Ascending aorta (tissue), 2 donors: ENCODE measurements around the gene VCPKMT. TPM values are rescaled to one million over a fixed set of nuclear protein-coding genes. Genes with fewer than 3 reads are reported as not detected.

Experiments
- DNase-seq, 2 donors: peaks; one replicate each; pipeline ENCODE4 v3.0.0-alpha.2; 2019; ENCODE audit warnings: low spot score in 2 of 2
- H3K27ac ChIP-seq, 2 donors: fragments of 200-600 bp; sonication (generic); one replicate each; pipeline ENCODE4 v1.5.1; 2016 to 2017; ENCODE audit warnings: mild to moderate bottlenecking in 1 of 2
- H3K27me3 ChIP-seq: fragments of 200-600 bp; sonication (generic); one replicate; pipeline ENCODE4 v1.5.1; 2017
- H3K36me3 ChIP-seq, 2 donors: fragments of 200-600 bp; sonication (generic); one replicate each; pipeline ENCODE4 v1.5.1; 2016
- H3K4me1 ChIP-seq, 2 donors: fragments of 200-600 bp; sonication (generic); one replicate each; pipeline ENCODE4 v1.5.1; 2016 to 2017; ENCODE audit warnings: mild to moderate bottlenecking in 1 of 2
- H3K4me3 ChIP-seq, 2 donors: fragments of 200-600 bp; sonication (generic); one replicate each; pipeline ENCODE4 v1.5.1; 2016 to 2017; ENCODE audit warnings: mild to moderate bottlenecking in 1 of 2
- H3K9me3 ChIP-seq, 2 donors: fragments of 200-600 bp; sonication (generic); one replicate each; pipeline ENCODE4 v1.5.1; 2016
- CTCF ChIP-seq, 3 experiments: fragments of 200-600 bp in 2 of 3; fragments of 450-650 bp in 1 of 3; sonication (generic) in 2 of 3; IDR thresholded peaks; one replicate each; pipeline ENCODE4 v1.5.1; 2016 to 2019; ENCODE audit warnings: antibody characterized with exemption in 3 of 3, mild to moderate bottlenecking in 1 of 3, moderate library complexity in 1 of 3
- intact Hi-C: fragments of 100-400 bp; cut with DNase I; formaldehyde crosslinking; loops from one replicate; pipeline ENCODE4 v1.15.1; 2023
- total RNA-seq: library from RNA; depleted of rRNA; stranded (reverse); fragments of >200 nt; gene quantifications from one replicate; pipeline ENCODE4 v1.1.0, GENCODE V29; 2016

The VCPKMT gene
- total RNA-seq, 1 donor from 2014 or later, result not detected

GRCh38 chr14:50061664-50062437, 54.5 kb downstream of the VCPKMT start:
- DNase-seq, result peak in 1 of 2 donors; percentile 77
- H3K27me3 ChIP-seq, result no peaks in the 10 kb centered on the region
- intact Hi-C loops, result loop anchor here (1.0 to 5.0 kb wide), 6 partner anchors 41 to 197 kb away; partner anchors contain the start of gene ARF6

GRCh38 chr14:50060871-50061663, 55.3 kb downstream of the VCPKMT start:
- peak; percentile 59 to 93 for DNase-seq
- intact Hi-C loops, result loop anchor here (1.0 to 5.0 kb wide), 6 partner anchors 16 to 196 kb away; partner anchors contain the start of gene ARF6
- Histone ChIP-seq H3K4me3 (peak overlapping the region in 1 of 2 donors; percentile 28), H3K9me3 (no peaks in the 10 kb centered on the region), H3K27me3 (no peaks in the 10 kb centered on the region), H3K36me3 (no peaks in the 10 kb centered on the region), H3K4me1 (peaks cover 14 to 29% of the 10 kb centered on the region in 2 donors), H3K27ac (peak overlapping the region; percentile 80 to 82)
- TF ChIP-seq CTCF (IDR thresholded peaks at IDR 0.05), result peak; percentile 28 to 51 (median 34)

More at GRCh38 chr14:50061664-50062437, 54.5 kb downstream of the VCPKMT start:
- no peaks in the 10 kb centered on the region for H3K9me3 ChIP-seq
- H3K4me1 ChIP-seq, result peaks cover 14 to 29% of the 10 kb centered on the region in 2 donors
- peak overlapping the region; percentile 80 to 82 for H3K27ac ChIP-seq
- H3K4me3 ChIP-seq, result no peak overlapping the region
- TF ChIP-seq CTCF (IDR thresholded peaks at IDR 0.05), result no peak
- H3K36me3 ChIP-seq, result no peaks in the 10 kb centered on the region

GRCh38 chr14:50059763-50060616, 56.4 kb downstream of the VCPKMT start:
- Histone ChIP-seq H3K4me1 (peaks cover 14 to 29% of the 10 kb centered on the region in 2 donors), H3K9me3 (no peaks in the 10 kb centered on the region), H3K27ac (peak overlapping the region; percentile 80 to 82), H3K36me3 (no peaks in the 10 kb centered on the region), H3K4me3 (peak overlapping the region in 1 of 2 donors; percentile 28), H3K27me3 (no peaks in the 10 kb centered on the region)
- TF ChIP-seq CTCF (IDR thresholded peaks at IDR 0.05), result no peak
- no peak for DNase-seq
- intact Hi-C loops, result loop anchor here (1.0 to 5.0 kb wide), 4 partner anchors 15 to 195 kb away; no protein-coding TSS in a partner anchor

Other genes starting within 250 kb of the VCPKMT start
- gene ARF6, start 223.5 kb downstream of the VCPKMT start, total RNA-seq, result 31.5 TPM
- gene SOS2, start 115.0 kb upstream of the VCPKMT start, total RNA-seq, result 7.3 TPM
- 1.5 TPM for gene L2HGDH, start 195.7 kb upstream of the VCPKMT start, total RNA-seq
- 13.5 TPM for gene DMAC2L, start 195.8 kb upstream of the VCPKMT start, total RNA-seq